CD4-positive, CD25-positive, alpha-beta regulatory T cell (primary cell): ENCODE data around the gene KCNN4. TPM values are rescaled to one million over a fixed set of nuclear protein-coding genes. Genes with fewer than 3 reads are reported as not detected.
"Not testable (repeated sequence)": the region's sequence is repeated elsewhere in the genome, so short reads cannot be mapped to it uniquely, and the experiment has no call there.

ENCODE experiments used
- ATAC-seq, 2 donors: fragments of 150-1000 bp; cut with Tn5 transposase; one replicate each; pipeline ENCODE4 v1.10.0; 2021; ENCODE audit warnings: low read depth in 2 of 2, moderate number of reproducible peaks in 2 of 2, moderate library complexity in 1 of 2
- DNase-seq, 3 donors: peaks; one replicate each; pipeline versions ENCODE4 v3.0.0 to v3.0.0-alpha.2; 2012 to 2022; ENCODE audit warnings: mixed read lengths in 1 of 3
- H3K27ac ChIP-seq: one replicate; pipeline ENCODE4 v1.7.0; 2013; ENCODE audit warnings: mild to moderate bottlenecking, low read length; ENCODE audit not compliant: insufficient read depth, poor library complexity, severe bottlenecking
- H3K27me3 ChIP-seq: one replicate; pipeline ENCODE4 v1.7.0; 2013; ENCODE audit warnings: low read length; ENCODE audit not compliant: control insufficient read depth, insufficient read depth
- H3K36me3 ChIP-seq: one replicate; pipeline ENCODE4 v1.7.0; 2013; ENCODE audit warnings: mild to moderate bottlenecking, low read length, moderate library complexity; ENCODE audit not compliant: control insufficient read depth, insufficient read depth
- H3K4me1 ChIP-seq: 2 replicates; pipeline ENCODE4 v1.7.0; 2013; ENCODE audit warnings: mild to moderate bottlenecking, low read length; ENCODE audit not compliant: insufficient read depth, control insufficient read depth, poor library complexity, severe bottlenecking
- H3K4me3 ChIP-seq: one replicate; pipeline ENCODE4 v1.7.0; 2013; ENCODE audit warnings: low read depth, mild to moderate bottlenecking, low read length, moderate library complexity
- H3K9me3 ChIP-seq, 2 experiments: 1 replicate in 1 of 2; 2 replicates in 1 of 2; pipeline ENCODE4 v1.7.0; 2013; ENCODE audit warnings: low read length in 2 of 2, mild to moderate bottlenecking in 1 of 2, moderate library complexity in 1 of 2; ENCODE audit not compliant: control insufficient read depth in 2 of 2
- H3K27ac Mint-ChIP-seq, 3 donors: one replicate each; pipeline ENCODE4 v1.8.0; 2020 to 2022; ENCODE audit warnings: mild to moderate bottlenecking in 3 of 3, mixed read lengths in 3 of 3, moderate library complexity in 2 of 3
- H3K27me3 Mint-ChIP-seq: one replicate; pipeline ENCODE4 v1.8.0; 2022; ENCODE audit warnings: mild to moderate bottlenecking, mixed read lengths
- H3K36me3 Mint-ChIP-seq: one replicate; pipeline ENCODE4 v1.8.0; 2020; ENCODE audit warnings: mixed read lengths
- H3K4me1 Mint-ChIP-seq, 4 donors: one replicate each; pipeline ENCODE4 v1.8.0; 2020 to 2022; ENCODE audit warnings: mixed read lengths in 4 of 4, mild to moderate bottlenecking in 1 of 4
- H3K4me3 Mint-ChIP-seq, 4 donors: one replicate each; pipeline ENCODE4 v1.8.0; 2020 to 2022; ENCODE audit warnings: mild to moderate bottlenecking in 4 of 4, mixed read lengths in 4 of 4, moderate library complexity in 3 of 4
- H3K9me3 Mint-ChIP-seq, 7 donors: one replicate each; pipeline ENCODE4 v1.8.0; 2020 to 2022; ENCODE audit warnings: mixed read lengths in 7 of 7, mild to moderate bottlenecking in 3 of 7, moderate library complexity in 2 of 7
- polyA plus RNA-seq, 4 donors: library from polyadenylated mRNA; unstranded; fragments of 300-500 nt; fragmentation: Illumina TruSeq; gene quantifications; one replicate each; pipeline ENCODE4 v1.2.3, GENCODE V29; 2021
- total RNA-seq: library from RNA; stranded (reverse); gene quantifications from one replicate; pipeline ENCODE4 v1.2.3, GENCODE V29; 2022

The KCNN4 gene
- total and polyA plus RNA-seq, 5 donors from 2014 or later = 16.7 to 56.1 (median 30.4) TPM

GRCh38 chr19:43777163-43777695 is 3.5 kb downstream of the KCNN4 start:
- peak overlapping the region; percentile 92 to 99 (median 92) for H3K27ac Mint-ChIP-seq
- ATAC-seq (peak; percentile 15 to 26), DNase-seq (peak; percentile 34 to 56 (median 38))
- peak overlapping the region; percentile 88 to 98 (median 96) for H3K4me3 Mint-ChIP-seq
- Histone ChIP-seq H3K4me1 (peaks cover 69% of the 10 kb centered on the region), H3K27ac (peak overlapping the region; percentile 77), H3K4me3 (peak overlapping the region; percentile 63), H3K9me3 (no peaks in the 10 kb centered on the region), H3K36me3 (peaks cover 14% of the 10 kb centered on the region), H3K27me3 (no peaks in the 10 kb centered on the region)
- H3K36me3 Mint-ChIP-seq = peaks cover 8% of the 10 kb centered on the region
- no peaks in the 10 kb centered on the region for H3K27me3 Mint-ChIP-seq
- H3K9me3 Mint-ChIP-seq = no peaks in the 10 kb centered on the region
- H3K4me1 Mint-ChIP-seq = peaks cover 10 to 75% (median 47%) of the 10 kb centered on the region in 4 donors

- Mint-ChIP-seq H3K27me3 (no peaks in the 10 kb centered on the region), H3K36me3 (peaks cover 8% of the 10 kb centered on the region), H3K4me1 (peaks cover 7 to 65% (median 39%) of the 10 kb centered on the region in 4 donors), H3K27ac (peak overlapping the region; percentile 92 to 97 (median 92)), H3K4me3 (peak overlapping the region; percentile 68 to 95 (median 78)), H3K9me3 (no peaks in the 10 kb centered on the region)
- no peak for ATAC-seq
- Histone ChIP-seq H3K9me3 (no peaks in the 10 kb centered on the region), H3K36me3 (peaks cover 22% of the 10 kb centered on the region), H3K4me1 (peaks cover 60% of the 10 kb centered on the region), H3K27ac (peak overlapping the region; percentile 77), H3K27me3 (no peaks in the 10 kb centered on the region), H3K4me3 (no peak overlapping the region)
- DNase-seq = peak in 1 of 3 donors; percentile 45
Measured at GRCh38 chr19:43776286-43776685, 4.5 kb downstream of the KCNN4 start.

- no peak overlapping the region for H3K4me3 ChIP-seq
- peaks cover 51% of the 10 kb centered on the region for H3K4me1 ChIP-seq
- H3K36me3 ChIP-seq = peaks cover 31% of the 10 kb centered on the region
- ATAC-seq = no peak
- H3K27ac ChIP-seq = no peak overlapping the region
- peak overlapping the region in 2 of 3 donors; percentile 74 to 92 for H3K27ac Mint-ChIP-seq
- H3K4me1 Mint-ChIP-seq = peaks cover 7 to 57% (median 35%) of the 10 kb centered on the region in 4 donors
- no peaks in the 10 kb centered on the region for H3K9me3 Mint-ChIP-seq
- no peak for DNase-seq
- no peaks in the 10 kb centered on the region for H3K27me3 Mint-ChIP-seq
- no peaks in the 10 kb centered on the region for H3K9me3 ChIP-seq
- H3K4me3 Mint-ChIP-seq = peak overlapping the region; percentile 26 to 88 (median 53)
- no peaks in the 10 kb centered on the region for H3K27me3 ChIP-seq
- H3K36me3 Mint-ChIP-seq = peaks cover 13% of the 10 kb centered on the region
Measured at GRCh38 chr19:43775299-43775890, 5.4 kb downstream of the KCNN4 start.

GRCh38 chr19:43774940-43775258 is 5.9 kb downstream of the KCNN4 start:
- Mint-ChIP-seq H3K36me3 (peaks cover 16% of the 10 kb centered on the region), H3K27ac (peak overlapping the region in 1 of 3 donors; percentile 90), H3K4me1 (peaks cover 7 to 57% (median 37%) of the 10 kb centered on the region in 4 donors), H3K4me3 (peak overlapping the region in 3 of 4 donors; percentile 21 to 69 (median 43))
- Histone ChIP-seq H3K36me3 (peaks cover 35% of the 10 kb centered on the region), H3K4me1 (peaks cover 46% of the 10 kb centered on the region)
- ATAC-seq, H3K27me3 Mint-ChIP-seq, H3K27ac ChIP-seq, H3K9me3 ChIP-seq, DNase-seq, H3K4me3 ChIP-seq, H3K27me3 ChIP-seq, H3K9me3 Mint-ChIP-seq: not testable (repeated sequence)

GRCh38 chr19:43774103-43774939 is 6.5 kb downstream of the KCNN4 start:
- H3K27ac Mint-ChIP-seq = peak overlapping the region in 1 of 3 donors; percentile 90
- H3K4me1 Mint-ChIP-seq = peaks cover 7 to 53% (median 33%) of the 10 kb centered on the region in 4 donors
- no peak for ATAC-seq

GRCh38 chr19:43773725-43774102 is 7.1 kb downstream of the KCNN4 start:
- Mint-ChIP-seq H3K36me3 (peaks cover 25% of the 10 kb centered on the region), H3K27ac (peak overlapping the region in 1 of 3 donors; percentile 77), H3K4me3 (peak overlapping the region in 1 of 4 donors; percentile 70), H3K27me3 (no peaks in the 10 kb centered on the region), H3K9me3 (no peaks in the 10 kb centered on the region), H3K4me1 (peaks cover 7 to 47% (median 30%) of the 10 kb centered on the region in 4 donors)
- Histone ChIP-seq H3K27me3 (no peaks in the 10 kb centered on the region), H3K27ac (no peak overlapping the region), H3K4me3 (no peak overlapping the region), H3K36me3 (peaks cover 47% of the 10 kb centered on the region), H3K9me3 (no peaks in the 10 kb centered on the region), H3K4me1 (peaks cover 34% of the 10 kb centered on the region)
- DNase-seq (no peak), ATAC-seq (no peak)

More at GRCh38 chr19:43774103-43774939, 6.5 kb downstream of the KCNN4 start:
- Mint-ChIP-seq H3K27me3 (no peaks in the 10 kb centered on the region), H3K36me3 (peaks cover 18% of the 10 kb centered on the region), H3K9me3 (no peaks in the 10 kb centered on the region), H3K4me3 (peak overlapping the region in 1 of 4 donors; percentile 69)
- H3K27ac ChIP-seq = no peak overlapping the region
- H3K4me1 ChIP-seq = peaks cover 40% of the 10 kb centered on the region
- H3K36me3 ChIP-seq = peaks cover 41% of the 10 kb centered on the region
- H3K9me3 ChIP-seq = no peaks in the 10 kb centered on the region
- no peak overlapping the region for H3K4me3 ChIP-seq
- no peak for DNase-seq
- H3K27me3 ChIP-seq = no peaks in the 10 kb centered on the region

- DNase-seq = no peak
- no peaks in the 10 kb centered on the region for H3K27me3 ChIP-seq
- no peak overlapping the region for H3K4me3 ChIP-seq
- peaks cover 66% of the 10 kb centered on the region for H3K36me3 ChIP-seq
- H3K36me3 Mint-ChIP-seq = peaks cover 25% of the 10 kb centered on the region
- H3K9me3 ChIP-seq = no peaks in the 10 kb centered on the region
- H3K4me3 Mint-ChIP-seq = no peak overlapping the region
- H3K27ac Mint-ChIP-seq = no peak overlapping the region
- H3K4me1 ChIP-seq = peaks cover 26% of the 10 kb centered on the region
- no peak for ATAC-seq
- H3K4me1 Mint-ChIP-seq = peaks cover 0 to 39% (median 25%) of the 10 kb centered on the region in 4 donors
- no peaks in the 10 kb centered on the region for H3K27me3 Mint-ChIP-seq
- H3K9me3 Mint-ChIP-seq = no peaks in the 10 kb centered on the region
- H3K27ac ChIP-seq = no peak overlapping the region
Measured at GRCh38 chr19:43769256-43769655, 11.5 kb downstream of the KCNN4 start.
